Prostate gland (tissue), 2 donors: ENCODE measurements around the gene CHCHD3. TPM values are rescaled to one million over a fixed set of nuclear protein-coding genes. Genes with fewer than 3 reads are reported as not detected.

Source experiments
- DNase-seq: peaks from one replicate; pipeline ENCODE4 v3.0.0-alpha.2; 2019; ENCODE audit warnings: low spot score
- H3K27ac ChIP-seq, 2 donors: fragments of 200-600 bp; sonication (generic); 2 replicates each; pipeline ENCODE4 v1.5.1; 2017 to 2019
- H3K27me3 ChIP-seq: fragments of 200-600 bp; sonication (generic); replicated peaks from 2 replicates; pipeline ENCODE4 v1.5.1; 2019; ENCODE audit not compliant: insufficient read depth
- H3K36me3 ChIP-seq, 2 donors: fragments of 200-600 bp; sonication (generic); 1 replicate in 1 of 2; 2 replicates in 1 of 2; pipeline versions ENCODE4 v1.5.1 to v1.8.1; 2017 to 2019
- H3K4me1 ChIP-seq: fragments of 200-600 bp; sonication (generic); replicated peaks from 2 replicates; pipeline ENCODE4 v1.5.1; 2019
- H3K4me3 ChIP-seq, 2 donors: fragments of 200-600 bp; sonication (generic); 2 replicates each; pipeline ENCODE4 v1.5.1; 2017 to 2019
- H3K9me3 ChIP-seq: fragments of 200-600 bp; sonication (generic); 2 replicates; pipeline ENCODE4 v1.5.1; 2017
- POLR2A ChIP-seq: fragments of 450-650 bp; IDR thresholded peaks from one replicate; pipeline ENCODE4 v1.6.1; 2016; ENCODE audit warnings: antibody characterized with exemption, mild to moderate bottlenecking
- POLR2AphosphoS5 ChIP-seq: sonication (generic); formaldehyde crosslinking; IDR thresholded peaks from one replicate; pipeline ENCODE4 v1.6.1; 2017; ENCODE audit warnings: antibody characterized with exemption
- WGBS: methylation state at CpG from one replicate; pipeline ENCODE4 v1.1.5; 2018; 5-methylcytosine and 5-hydroxymethylcytosine counted together
- intact Hi-C: fragments of 100-400 bp; cut with DNase I; formaldehyde crosslinking; loops from one replicate; pipeline ENCODE4 v1.14.2; 2022
- total RNA-seq, 2 donors: library from RNA; depleted of rRNA; stranded (reverse); fragments of >200 nt; gene quantifications; one replicate each; pipeline ENCODE4 v1.1.0, GENCODE V29; 2016
- TF ChIP-seq, protein P1 (sequence below), 4 experiments: fragments of 200-600 bp in 2 of 4; fragments of 450-650 bp in 2 of 4; sonication (generic) in 2 of 4; IDR thresholded peaks; 1 replicate in 3 of 4; 2 replicates in 1 of 4; pipeline ENCODE4 v1.5.1; 2016 to 2019; ENCODE audit warnings: antibody characterized with exemption in 4 of 4, mild to moderate bottlenecking in 2 of 4, moderate library complexity in 2 of 4

CHCHD3 gene
- total RNA-seq, 2 donors from 2014 or later = 33.2 to 40.9 TPM

DNA sequence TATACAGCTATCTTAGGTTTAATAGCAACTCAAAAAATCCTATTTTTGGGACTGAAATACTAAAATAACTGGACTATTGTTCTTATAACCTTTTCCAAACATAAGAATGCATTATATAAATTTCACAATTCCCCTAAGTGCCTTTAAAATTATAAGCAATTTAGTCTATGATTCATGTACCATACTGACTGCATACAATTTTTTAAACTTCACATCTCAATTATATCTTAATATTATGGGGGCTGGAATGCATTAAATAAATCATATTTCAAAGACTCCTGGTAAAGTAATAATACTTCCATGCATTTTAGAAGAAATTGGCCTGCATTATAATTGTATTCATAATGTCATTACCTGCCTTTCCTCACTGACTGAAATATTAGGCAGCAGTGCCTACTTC, 144.6 kb downstream of the CHCHD3 start:
- Histone ChIP-seq H3K9me3 (no peaks in the 10 kb centered on the region), H3K36me3 (no peaks in the 10 kb centered on the region), H3K27me3 (no peaks in the 10 kb centered on the region), H3K4me3 (no peak overlapping the region), H3K4me1 (no peaks in the 10 kb centered on the region), H3K27ac (no peak overlapping the region)
- no peak for DNase-seq
- intact Hi-C loops = no loop called here
- TF ChIP-seq, protein P1, sequence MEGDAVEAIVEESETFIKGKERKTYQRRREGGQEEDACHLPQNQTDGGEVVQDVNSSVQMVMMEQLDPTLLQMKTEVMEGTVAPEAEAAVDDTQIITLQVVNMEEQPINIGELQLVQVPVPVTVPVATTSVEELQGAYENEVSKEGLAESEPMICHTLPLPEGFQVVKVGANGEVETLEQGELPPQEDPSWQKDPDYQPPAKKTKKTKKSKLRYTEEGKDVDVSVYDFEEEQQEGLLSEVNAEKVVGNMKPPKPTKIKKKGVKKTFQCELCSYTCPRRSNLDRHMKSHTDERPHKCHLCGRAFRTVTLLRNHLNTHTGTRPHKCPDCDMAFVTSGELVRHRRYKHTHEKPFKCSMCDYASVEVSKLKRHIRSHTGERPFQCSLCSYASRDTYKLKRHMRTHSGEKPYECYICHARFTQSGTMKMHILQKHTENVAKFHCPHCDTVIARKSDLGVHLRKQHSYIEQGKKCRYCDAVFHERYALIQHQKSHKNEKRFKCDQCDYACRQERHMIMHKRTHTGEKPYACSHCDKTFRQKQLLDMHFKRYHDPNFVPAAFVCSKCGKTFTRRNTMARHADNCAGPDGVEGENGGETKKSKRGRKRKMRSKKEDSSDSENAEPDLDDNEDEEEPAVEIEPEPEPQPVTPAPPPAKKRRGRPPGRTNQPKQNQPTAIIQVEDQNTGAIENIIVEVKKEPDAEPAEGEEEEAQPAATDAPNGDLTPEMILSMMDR (IDR thresholded peaks at IDR 0.05) = no peak
- TF ChIP-seq POLR2AphosphoS5 = no peak
- no peak for TF ChIP-seq POLR2A

DNA sequence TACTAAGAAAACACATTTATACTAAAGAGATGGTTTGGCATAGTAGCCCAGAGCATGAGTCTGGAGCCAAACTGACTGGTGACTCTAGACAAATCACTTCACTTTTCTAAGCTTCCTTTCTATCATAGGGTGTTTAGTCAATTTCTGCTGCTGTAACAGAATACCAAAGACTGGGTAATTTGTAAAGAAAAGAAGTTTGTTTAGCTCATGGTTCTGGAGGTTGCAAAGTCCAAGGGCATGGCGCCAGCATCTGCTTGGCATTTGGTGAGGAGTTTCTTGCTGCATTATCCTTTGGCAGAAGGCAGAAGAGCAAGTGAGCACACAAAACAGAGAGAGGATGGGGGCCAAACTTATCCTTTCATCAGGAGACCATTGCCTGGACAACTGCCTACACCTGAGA, 146.3 kb downstream of the CHCHD3 start:
- Histone ChIP-seq H3K27me3 (no peaks in the 10 kb centered on the region), H3K4me1 (no peaks in the 10 kb centered on the region), H3K9me3 (no peaks in the 10 kb centered on the region), H3K4me3 (no peak overlapping the region), H3K27ac (no peak overlapping the region), H3K36me3 (no peaks in the 10 kb centered on the region)
- TF ChIP-seq POLR2AphosphoS5 (no peak), POLR2A (no peak)
- TF ChIP-seq, protein P1 (IDR thresholded peaks at IDR 0.05) = no peak
- WGBS = 100% methylated on average over 1 of the region's 1 CpG
- DNase-seq = no peak
- intact Hi-C loops = no loop called here

DNA sequence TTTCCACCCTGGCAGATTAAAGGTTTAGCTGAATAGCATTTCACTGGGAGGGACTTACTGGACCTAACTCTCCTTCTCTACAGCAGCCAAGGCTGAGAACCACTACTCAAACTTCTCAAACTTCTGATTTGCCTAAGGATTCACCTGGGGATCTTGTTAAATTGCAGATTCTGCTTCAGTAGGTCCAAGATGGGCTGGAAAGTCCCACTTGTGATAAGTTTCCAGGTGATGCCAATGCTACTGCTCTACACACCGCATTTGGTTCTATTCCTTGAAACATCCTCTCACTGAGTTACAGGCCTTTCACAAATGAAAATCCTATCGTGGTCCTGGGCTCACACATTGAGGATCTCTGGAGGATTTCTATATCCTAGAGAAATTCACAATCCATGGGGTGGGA, 147.9 kb downstream of the CHCHD3 start:
- no peak for DNase-seq
- WGBS = 97% methylated on average over 2 of the region's 2 CpGs
- Histone ChIP-seq H3K36me3 (no peaks in the 10 kb centered on the region), H3K9me3 (no peaks in the 10 kb centered on the region), H3K27ac (no peak overlapping the region), H3K4me3 (no peak overlapping the region), H3K27me3 (no peaks in the 10 kb centered on the region), H3K4me1 (no peaks in the 10 kb centered on the region)
- intact Hi-C loops = no loop called here
- TF ChIP-seq, protein P1 (IDR thresholded peaks at IDR 0.05) = no peak
- TF ChIP-seq POLR2AphosphoS5 (no peak), POLR2A (no peak)

DNA sequence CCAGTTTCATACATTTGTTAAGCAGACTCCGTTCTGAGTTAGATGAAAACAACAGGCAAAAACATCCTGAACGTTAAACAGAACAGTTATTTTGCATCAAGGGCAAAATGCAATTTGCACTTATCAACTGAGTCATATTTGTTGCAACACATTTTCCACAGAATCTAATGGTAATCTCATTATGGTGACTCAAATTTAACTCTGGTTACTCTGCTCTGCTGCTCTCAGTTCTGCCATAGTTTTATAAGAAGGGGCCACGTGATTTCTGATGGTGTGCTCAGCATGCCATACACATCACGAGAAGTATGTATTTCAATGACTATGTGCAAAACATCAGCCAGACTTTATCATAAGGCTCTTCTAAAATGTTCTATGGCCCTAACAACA, 148.8 kb downstream of the CHCHD3 start:
- intact Hi-C loops = no loop called here
- WGBS = 89% methylated on average over 4 of the region's 4 CpGs
- Histone ChIP-seq H3K36me3 (no peaks in the 10 kb centered on the region), H3K9me3 (no peaks in the 10 kb centered on the region), H3K27me3 (no peaks in the 10 kb centered on the region), H3K27ac (no peak overlapping the region), H3K4me1 (no peaks in the 10 kb centered on the region), H3K4me3 (no peak overlapping the region)
- DNase-seq = no peak
- TF ChIP-seq, protein P1 (IDR thresholded peaks at IDR 0.05) = no peak
- TF ChIP-seq POLR2A (no peak), POLR2AphosphoS5 (no peak)

DNA sequence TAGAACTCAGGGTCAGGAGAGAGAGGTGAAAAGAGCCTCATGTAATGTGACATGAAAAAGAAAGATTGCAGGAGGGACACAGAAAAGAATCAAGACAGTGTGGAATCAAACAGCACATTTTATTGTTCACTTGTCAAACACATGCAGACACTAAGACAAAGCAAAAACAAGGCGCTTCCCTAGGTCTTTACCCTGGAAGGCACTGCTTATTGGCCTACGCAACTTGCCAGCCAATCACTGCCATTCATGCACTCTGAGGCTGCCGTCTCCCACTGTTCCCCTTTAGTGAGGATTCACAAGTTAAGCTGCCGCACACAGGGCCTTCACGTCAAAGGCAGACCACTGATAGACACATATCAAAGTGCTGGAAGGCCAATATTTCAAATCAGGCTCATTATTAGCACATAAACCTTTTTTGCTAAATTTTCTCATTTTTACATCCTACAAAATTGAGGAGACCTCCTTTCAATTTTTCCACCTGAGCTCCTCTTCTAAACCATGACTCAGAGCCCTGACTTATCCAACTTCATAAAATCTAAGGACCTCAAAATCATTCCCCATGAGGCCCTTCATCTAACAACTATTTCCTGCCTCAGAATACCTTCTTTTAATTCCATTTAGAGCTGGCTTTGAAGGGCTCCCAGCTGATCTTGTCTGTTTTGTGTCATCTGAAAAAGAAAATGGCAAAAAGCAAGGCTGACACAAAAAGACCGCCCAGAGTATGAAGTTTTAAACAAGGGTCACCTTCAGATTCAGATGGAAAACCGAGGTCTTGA, 149.4 kb downstream of the CHCHD3 start:
- no peak overlapping the region for H3K4me3 ChIP-seq
- no peaks in the 10 kb centered on the region for H3K9me3 ChIP-seq
- 96% methylated on average over 7 of the region's 7 CpGs for WGBS
- no peaks in the 10 kb centered on the region for H3K4me1 ChIP-seq
- no peaks in the 10 kb centered on the region for H3K36me3 ChIP-seq
- intact Hi-C loops = no loop called here
- no peak for TF ChIP-seq POLR2AphosphoS5
- no peak for TF ChIP-seq POLR2A
- TF ChIP-seq, protein P1 (IDR thresholded peaks at IDR 0.05) = no peak
- H3K27ac ChIP-seq = no peak overlapping the region
- H3K27me3 ChIP-seq = no peaks in the 10 kb centered on the region
- no peak for DNase-seq
